Lung (tissue), 16 donors: ENCODE results near the gene CXCR1. TPM values are rescaled to one million over a fixed set of nuclear protein-coding genes. Genes with fewer than 3 reads are reported as not detected.

Experiments
- ATAC-seq: fragments of 200-7000 bp; cut with Tn5 transposase; one replicate; pipeline ENCODE4 v1.9.1; 2020; ENCODE audit warnings: moderate number of reproducible peaks; ENCODE audit not compliant: insufficient read depth, low FRiP score
- DNase-seq, 3 donors: peaks; one replicate each; pipeline ENCODE4 v3.0.0-alpha.2; 2013 to 2017
- H3K27ac ChIP-seq, 2 donors: one replicate each; pipeline ENCODE4 v1.5.1; 2013; ENCODE audit warnings: mild to moderate bottlenecking in 2 of 2, moderate library complexity in 2 of 2, control low read depth in 1 of 2, inconsistent platforms in 1 of 2, low read depth in 1 of 2, low read length in 1 of 2
- H3K27me3 ChIP-seq, 3 donors: one replicate each; pipeline ENCODE4 v1.5.1; 2013; ENCODE audit warnings: low read length in 2 of 3; ENCODE audit not compliant: control insufficient read depth in 3 of 3, insufficient read depth in 3 of 3
- H3K36me3 ChIP-seq, 4 donors: one replicate each; pipeline ENCODE4 v1.5.1; 2013; ENCODE audit warnings: low read length in 4 of 4, mild to moderate bottlenecking in 1 of 4, moderate library complexity in 1 of 4; ENCODE audit not compliant: control insufficient read depth in 4 of 4, insufficient read depth in 4 of 4
- H3K4me1 ChIP-seq, 5 donors: one replicate each; pipeline ENCODE4 v1.5.1; 2013; ENCODE audit warnings: low read length in 5 of 5, mild to moderate bottlenecking in 2 of 5, moderate library complexity in 1 of 5; ENCODE audit not compliant: control insufficient read depth in 5 of 5, insufficient read depth in 5 of 5
- H3K4me3 ChIP-seq: one replicate; pipeline ENCODE4 v1.5.1; 2013; ENCODE audit warnings: mild to moderate bottlenecking, control low read depth, moderate library complexity
- H3K9ac ChIP-seq, 2 donors: one replicate each; pipeline ENCODE4 v1.5.1; 2013; ENCODE audit warnings: low read length in 2 of 2, control low read depth in 1 of 2; ENCODE audit not compliant: insufficient read depth in 1 of 2
- H3K9me3 ChIP-seq, 4 donors: one replicate each; pipeline ENCODE4 v1.5.1; 2013; ENCODE audit warnings: low read length in 3 of 4, mild to moderate bottlenecking in 1 of 4, moderate library complexity in 1 of 4; ENCODE audit not compliant: control insufficient read depth in 4 of 4, insufficient read depth in 3 of 4
- CTCF ChIP-seq: IDR thresholded peaks from 2 replicates; pipeline ENCODE4 v1.5.1; 2012; ENCODE audit warnings: mild to moderate bottlenecking; ENCODE audit errors: control extremely low read depth, extremely low read depth
- WGBS, 2 donors: extraction: QIAGEN DNeasy Blood & Tissue Kit; methylation state at CpG; one replicate each; pipeline ENCODE4 v1.1.7; 2013; 5-methylcytosine and 5-hydroxymethylcytosine counted together
- long read RNA-seq, 5 donors: transcript quantifications; one replicate each; lab custom pipeline, GENCODE V29; 2026
- polyA plus RNA-seq, 2 donors: library from polyadenylated mRNA; stranded (reverse); fragments of 200-250 nt; gene quantifications; one replicate each; pipeline ENCODE4 v1.2.1, GENCODE V29; 2013
- total RNA-seq, 2 donors: library from RNA; depleted of rRNA in 1 of 2; stranded (reverse); fragments of >200 nt in 1 of 2; gene quantifications; one replicate each; pipeline ENCODE4 v1.2.1, GENCODE V29; 2014 to 2021
- donor health status: control.
- donor health status: control.
- donor health status: Bipolar disorder and iron deficiency.
- donor health status: healthy.
- donor health status: DM: yes; HTN: yes; CAD: no.

Gene CXCR1
- 1 to 10 TPM; 1.9 to 6.4 TPM for total RNA-seq
- polyA plus RNA-seq, result 10 to 100 TPM in 1 of 2 donors, under 1 TPM in 1; 0.47 to 49.0 TPM
- long read RNA-seq, donor 1, result 0 reads
- long read RNA-seq, donor 2, result 0 reads
- long read RNA-seq, donor 3, partial matches to known transcripts, result 150 of 232 reads
- long read RNA-seq, donor 3, other reads (novel, unspliced or antisense), result 82 of 232 reads
- long read RNA-seq, donor 4, result 0 reads
- long read RNA-seq, donor 5, result 0 reads

GRCh38 chr2:218166791-218167190 is at the start of gene CXCR1:
Gene CXCR1, minus strand, starts transcription at chr2:218166962. Its CDS starts 1,751 bp downstream, at chr2:218165211.
- no peaks in the 10 kb centered on the region for H3K36me3 ChIP-seq
- H3K4me1 ChIP-seq, result no peaks in the 10 kb centered on the region
- H3K9me3 ChIP-seq, result no peaks in the 10 kb centered on the region
- no peak for TF ChIP-seq CTCF
- no peak within 1 kb of the TSS for H3K4me3 ChIP-seq
- ATAC-seq (no peak), DNase-seq (no peak)
- H3K27me3 ChIP-seq, result no peaks in the 10 kb centered on the region
- 30 to 54% methylated on average over 3 of the region's 3 CpGs for WGBS, 2 donors
- no peak within 1 kb of the TSS for H3K9ac ChIP-seq
- no peak within 1 kb of the TSS for H3K27ac ChIP-seq

GRCh38 chr2:218216336-218216673 is 49.5 kb upstream of the CXCR1 start:
- 59 to 61% methylated on average over 9 of the region's 9 CpGs for WGBS, 2 donors
- peaks cover 0 to 31% (median 17%) of the 10 kb centered on the region in 5 donors for H3K4me1 ChIP-seq
- peak overlapping the region; percentile 81 for H3K4me3 ChIP-seq
- H3K9ac ChIP-seq, result peak overlapping the region; percentile 26 to 95
- no peaks in the 10 kb centered on the region for H3K36me3 ChIP-seq
- TF ChIP-seq CTCF, result no peak
- H3K9me3 ChIP-seq, result no peaks in the 10 kb centered on the region
- DNase-seq, result no peak
- ATAC-seq, result no peak
- H3K27ac ChIP-seq, result peak overlapping the region; percentile 85 to 91
- H3K27me3 ChIP-seq, result no peaks in the 10 kb centered on the region

GRCh38 chr2:218214116-218214515 is 47.4 kb upstream of the CXCR1 start:
- ATAC-seq (no peak), DNase-seq (no peak)
- no peak overlapping the region for H3K9ac ChIP-seq
- peaks cover 0 to 21% (median 13%) of the 10 kb centered on the region in 5 donors for H3K4me1 ChIP-seq
- no peak overlapping the region for H3K4me3 ChIP-seq
- 56 to 75% methylated on average over 1 of the region's 1 CpG for WGBS, 2 donors
- no peaks in the 10 kb centered on the region for H3K9me3 ChIP-seq
- H3K27me3 ChIP-seq, result no peaks in the 10 kb centered on the region
- no peaks in the 10 kb centered on the region for H3K36me3 ChIP-seq
- no peak overlapping the region for H3K27ac ChIP-seq
- TF ChIP-seq CTCF, result no peak

- no peak overlapping the region for H3K27ac ChIP-seq
- no peaks in the 10 kb centered on the region for H3K27me3 ChIP-seq
- no peaks in the 10 kb centered on the region for H3K4me1 ChIP-seq
- DNase-seq (no peak), ATAC-seq (no peak)
- H3K9me3 ChIP-seq, result no peaks in the 10 kb centered on the region
- WGBS, 2 donors, result 96 to 98% methylated on average over 3 of the region's 3 CpGs
- TF ChIP-seq CTCF, result no peak
- no peak overlapping the region for H3K9ac ChIP-seq
- no peaks in the 10 kb centered on the region for H3K36me3 ChIP-seq
- no peak overlapping the region for H3K4me3 ChIP-seq
Observed at GRCh38 chr2:218209078-218209477, 42.3 kb upstream of the CXCR1 start.
